WERI-Rb-1 (cell line): ENCODE results near the gene PINK1.

ENCODE experiments used
- DNase-seq: peaks from one replicate; pipeline ENCODE4 v3.0.0-alpha.2; 2020
- H3K27ac ChIP-seq: fragments of 250-450 bp; sonication (Bioruptor Pico); 2 replicates; pipeline ENCODE4 v1.5.1; 2020; ENCODE audit warnings: mild to moderate bottlenecking, moderate library complexity
- H3K27me3 ChIP-seq: fragments of 250-450 bp; sonication (Bioruptor Pico); 2 replicates; pipeline ENCODE4 v1.5.1; 2021; ENCODE audit warnings: mild to moderate bottlenecking, low read depth, moderate library complexity; ENCODE audit not compliant: insufficient read depth, severe bottlenecking
- H3K36me3 ChIP-seq: fragments of 250-450 bp; sonication (Bioruptor Pico); 2 replicates; pipeline ENCODE4 v1.5.1; 2020; ENCODE audit warnings: mild to moderate bottlenecking, moderate library complexity
- H3K4me3 ChIP-seq: 2 replicates; pipeline ENCODE4 v1.5.1; 2011; ENCODE audit warnings: low read depth, mild to moderate bottlenecking, control low read depth, low read length
- H3K9me3 ChIP-seq: fragments of 250-450 bp; sonication (Bioruptor Pico); 2 replicates; pipeline ENCODE4 v1.5.1; 2021; ENCODE audit warnings: mild to moderate bottlenecking, moderate library complexity; ENCODE audit not compliant: severe bottlenecking
- TF ChIP-seq, protein P1 (sequence below): IDR thresholded peaks from 2 replicates; pipeline ENCODE4 v1.5.1; 2011; ENCODE audit warnings: low read depth, mild to moderate bottlenecking, control low read depth, inconsistent platforms, low read length

PINK1 gene

DNA sequence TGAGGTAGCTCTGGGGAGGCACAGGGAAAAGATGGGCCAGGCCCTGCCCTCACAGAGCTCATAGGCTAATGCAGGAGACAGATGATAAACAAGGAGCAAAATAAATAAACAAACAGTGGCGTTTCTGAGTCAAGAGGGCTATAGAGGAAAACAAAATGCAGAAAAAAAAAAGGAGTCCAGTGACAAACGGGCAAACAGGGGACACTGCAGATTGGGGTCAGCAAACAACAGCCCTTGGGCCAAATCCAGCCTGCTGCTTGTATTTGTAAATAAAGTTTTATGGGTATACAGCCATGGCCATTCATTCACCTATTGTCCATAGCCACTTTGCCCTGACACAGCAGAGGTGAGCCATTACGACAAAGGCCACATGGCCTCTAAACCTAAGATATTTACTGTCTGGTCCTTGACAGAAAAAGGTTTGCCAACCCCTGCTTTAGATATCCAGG lies 19.1 kb upstream of the PINK1 start:
- Histone ChIP-seq H3K36me3 (no peaks in the 10 kb centered on the region), H3K9me3 (peaks cover 3% of the 10 kb centered on the region), H3K27me3 (no peaks in the 10 kb centered on the region), H3K4me3 (no peak overlapping the region), H3K27ac (peak overlapping the region; percentile 14; the same call in 1 of the 2 replicates)
- TF ChIP-seq, protein P1, sequence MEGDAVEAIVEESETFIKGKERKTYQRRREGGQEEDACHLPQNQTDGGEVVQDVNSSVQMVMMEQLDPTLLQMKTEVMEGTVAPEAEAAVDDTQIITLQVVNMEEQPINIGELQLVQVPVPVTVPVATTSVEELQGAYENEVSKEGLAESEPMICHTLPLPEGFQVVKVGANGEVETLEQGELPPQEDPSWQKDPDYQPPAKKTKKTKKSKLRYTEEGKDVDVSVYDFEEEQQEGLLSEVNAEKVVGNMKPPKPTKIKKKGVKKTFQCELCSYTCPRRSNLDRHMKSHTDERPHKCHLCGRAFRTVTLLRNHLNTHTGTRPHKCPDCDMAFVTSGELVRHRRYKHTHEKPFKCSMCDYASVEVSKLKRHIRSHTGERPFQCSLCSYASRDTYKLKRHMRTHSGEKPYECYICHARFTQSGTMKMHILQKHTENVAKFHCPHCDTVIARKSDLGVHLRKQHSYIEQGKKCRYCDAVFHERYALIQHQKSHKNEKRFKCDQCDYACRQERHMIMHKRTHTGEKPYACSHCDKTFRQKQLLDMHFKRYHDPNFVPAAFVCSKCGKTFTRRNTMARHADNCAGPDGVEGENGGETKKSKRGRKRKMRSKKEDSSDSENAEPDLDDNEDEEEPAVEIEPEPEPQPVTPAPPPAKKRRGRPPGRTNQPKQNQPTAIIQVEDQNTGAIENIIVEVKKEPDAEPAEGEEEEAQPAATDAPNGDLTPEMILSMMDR = no peak
- DNase-seq = no peak

GRCh38 chr1:20615946-20616846 lies 17.1 kb upstream of the PINK1 start:
- Histone ChIP-seq H3K9me3 (peaks cover 3% of the 10 kb centered on the region), H3K36me3 (no peaks in the 10 kb centered on the region), H3K27me3 (no peaks in the 10 kb centered on the region), H3K27ac (no peak overlapping the region), H3K4me3 (no peak overlapping the region)
- no peak for DNase-seq
- TF ChIP-seq, protein P1 = no peak

GRCh38 chr1:20616847-20617487 lies 16.3 kb upstream of the PINK1 start:
- H3K4me3 ChIP-seq = no peak overlapping the region
- H3K36me3 ChIP-seq = no peaks in the 10 kb centered on the region
- H3K9me3 ChIP-seq = no peaks in the 10 kb centered on the region
- H3K27me3 ChIP-seq = no peaks in the 10 kb centered on the region
- no peak for DNase-seq
- no peak overlapping the region for H3K27ac ChIP-seq
- TF ChIP-seq, protein P1 = no peak

DNA sequence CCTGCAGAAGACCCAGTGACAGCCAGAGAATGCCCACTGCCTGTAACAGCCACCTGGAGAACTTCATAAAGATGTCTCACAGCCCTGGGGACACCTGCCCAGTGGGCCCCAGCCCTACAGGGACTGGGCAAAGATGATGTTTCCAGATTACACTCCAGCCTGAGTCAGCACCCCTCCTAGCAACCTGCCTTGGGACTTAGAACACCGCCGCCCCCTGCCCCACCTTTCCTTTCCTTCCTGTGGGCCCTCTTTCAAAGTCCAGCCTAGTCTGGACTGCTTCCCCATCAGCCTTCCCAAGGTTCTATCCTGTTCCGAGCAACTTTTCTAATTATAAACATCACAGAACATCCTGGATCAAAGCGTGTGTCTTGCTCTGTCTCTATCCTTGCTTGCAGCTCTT lies 14.7 kb upstream of the PINK1 start:
- DNase-seq = no peak
- no peak overlapping the region for H3K27ac ChIP-seq
- TF ChIP-seq, protein P1 = no peak

GRCh38 chr1:20619999-20620398 lies 13.3 kb upstream of the PINK1 start:
- Histone ChIP-seq H3K27ac (no peak overlapping the region), H3K9me3 (no peaks in the 10 kb centered on the region), H3K27me3 (no peaks in the 10 kb centered on the region), H3K4me3 (no peak overlapping the region), H3K36me3 (no peaks in the 10 kb centered on the region)
- TF ChIP-seq, protein P1 = no peak
- DNase-seq = no peak

More for the DNA sequence above, 14.7 kb upstream of the PINK1 start:
- Histone ChIP-seq H3K9me3 (no peaks in the 10 kb centered on the region), H3K36me3 (no peaks in the 10 kb centered on the region), H3K27me3 (no peaks in the 10 kb centered on the region), H3K4me3 (no peak overlapping the region)
